Activated CD4-positive, alpha-beta T cell treated with anti-CD3 and anti-CD28 coated beads for 36 hours (primary cell): ENCODE results near the gene SPART. TPM values are rescaled to one million over a fixed set of nuclear protein-coding genes. Genes with fewer than 3 reads are reported as not detected.

Experiments
- ATAC-seq: fragments of 200-7000 bp; cut with Tn5 transposase; one replicate; pipeline ENCODE4 v1.10.0; 2021; ENCODE audit warnings: mild to moderate bottlenecking, moderate library complexity
- CTCF ChIA-PET: fragments of 350-600 bp; sonication (Branson Sonifier 250); formaldehyde crosslinking; loops from one replicate; lab custom pipeline; 2021; ENCODE audit warnings: antibody characterized with exemption; lab: Charles Lee
- POLR2A ChIA-PET: fragments of 350-600 bp; sonication (Branson Sonifier 250); formaldehyde crosslinking; loops from one replicate; lab custom pipeline; 2021; ENCODE audit warnings: antibody characterized with exemption, inconsistent platforms; lab: Charles Lee
- DNase-seq: peaks from one replicate; pipeline ENCODE4 v3.0.0-alpha.2; 2020
- H3K27ac Mint-ChIP-seq: one replicate; pipeline ENCODE4 v1.8.0; 2021; ENCODE audit warnings: mixed read lengths
- H3K27me3 Mint-ChIP-seq: one replicate; pipeline ENCODE4 v1.8.0; 2021; ENCODE audit warnings: mixed read lengths
- H3K36me3 Mint-ChIP-seq: one replicate; pipeline ENCODE4 v1.8.0; 2021; ENCODE audit warnings: low read depth, mixed read lengths
- H3K4me1 Mint-ChIP-seq: one replicate; pipeline ENCODE4 v1.8.0; 2021; ENCODE audit warnings: mixed read lengths
- H3K4me3 Mint-ChIP-seq: one replicate; pipeline ENCODE4 v1.8.0; 2021; ENCODE audit warnings: mild to moderate bottlenecking, moderate library complexity, mixed read lengths
- H3K9me3 Mint-ChIP-seq: one replicate; pipeline ENCODE4 v1.8.0; 2021; ENCODE audit warnings: low read depth, mixed read lengths
- intact Hi-C, 2 experiments: fragments of 100-400 bp; cut with DNase I in 1 of 2; cut with micrococcal nuclease in 1 of 2; formaldehyde crosslinking; loops; one replicate each; pipeline versions ENCODE4 v1.14.2 to v1.15.1; 2022 to 2024; cut with DNase I, micrococcal nuclease
- total RNA-seq, 2 experiments: library from RNA; stranded (reverse); gene quantifications; one replicate each; pipeline ENCODE4 v1.2.3, GENCODE V29; 2021

SPART gene, protein sequence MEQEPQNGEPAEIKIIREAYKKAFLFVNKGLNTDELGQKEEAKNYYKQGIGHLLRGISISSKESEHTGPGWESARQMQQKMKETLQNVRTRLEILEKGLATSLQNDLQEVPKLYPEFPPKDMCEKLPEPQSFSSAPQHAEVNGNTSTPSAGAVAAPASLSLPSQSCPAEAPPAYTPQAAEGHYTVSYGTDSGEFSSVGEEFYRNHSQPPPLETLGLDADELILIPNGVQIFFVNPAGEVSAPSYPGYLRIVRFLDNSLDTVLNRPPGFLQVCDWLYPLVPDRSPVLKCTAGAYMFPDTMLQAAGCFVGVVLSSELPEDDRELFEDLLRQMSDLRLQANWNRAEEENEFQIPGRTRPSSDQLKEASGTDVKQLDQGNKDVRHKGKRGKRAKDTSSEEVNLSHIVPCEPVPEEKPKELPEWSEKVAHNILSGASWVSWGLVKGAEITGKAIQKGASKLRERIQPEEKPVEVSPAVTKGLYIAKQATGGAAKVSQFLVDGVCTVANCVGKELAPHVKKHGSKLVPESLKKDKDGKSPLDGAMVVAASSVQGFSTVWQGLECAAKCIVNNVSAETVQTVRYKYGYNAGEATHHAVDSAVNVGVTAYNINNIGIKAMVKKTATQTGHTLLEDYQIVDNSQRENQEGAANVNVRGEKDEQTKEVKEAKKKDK
- total RNA-seq, result 10 to 100 TPM; 30.2 to 40.4 TPM

DNA sequence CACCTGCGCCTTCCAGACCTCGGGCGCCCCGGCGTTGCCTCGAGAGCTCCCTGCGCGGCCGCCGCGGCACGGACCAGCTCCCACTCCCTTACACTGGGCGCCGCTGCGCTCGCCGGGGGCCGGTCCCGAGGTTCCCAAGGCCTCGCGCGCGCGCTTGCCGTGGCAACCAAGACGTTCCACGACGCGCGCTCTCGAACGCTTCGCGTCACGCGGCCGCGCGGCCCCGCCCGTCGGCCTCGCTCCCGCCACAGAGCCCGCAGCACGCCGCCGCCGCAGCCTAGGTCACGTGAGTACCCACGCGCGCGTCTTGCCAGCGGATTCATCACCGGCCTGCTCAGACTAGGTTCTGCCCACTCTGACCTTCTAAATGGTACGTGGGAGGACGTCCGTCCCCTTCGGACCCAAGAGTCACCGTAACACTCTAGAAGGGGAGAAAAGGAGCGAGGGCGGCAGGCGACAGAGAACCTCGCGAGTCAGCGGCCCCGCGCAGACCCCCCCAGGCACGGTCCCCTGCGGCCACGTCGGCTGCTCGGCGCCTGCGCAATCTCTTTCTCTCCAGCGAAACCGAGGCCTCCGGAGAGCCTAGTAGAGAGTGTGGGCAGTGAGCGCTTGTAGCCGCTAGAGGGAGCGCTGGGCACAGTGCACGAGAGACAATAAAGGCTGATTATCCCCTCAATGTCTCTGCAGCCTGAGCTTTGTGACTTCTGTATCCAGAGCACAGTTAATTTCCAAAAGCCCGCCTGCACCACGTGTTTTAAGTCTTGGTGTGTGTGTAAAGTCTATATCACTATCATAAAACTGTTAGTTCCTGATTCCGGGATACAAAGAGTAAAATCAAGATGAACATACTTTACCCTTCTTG lies at the start of gene SPART:
Gene SPART (minus strand): TSS at position 173 of the 862 bp plus-strand sequence. CDS start 10,564 bp downstream, outside the sequence.
- CTCF ChIA-PET, result interaction anchor here (0.6 to 2.0 kb wide), 9 partner anchors 15 to 659 kb away, joined by 3 to 6 read pairs (median 3); partner anchors contain the start of gene EXOSC8
- no peaks in the 10 kb centered on the region for H3K9me3 Mint-ChIP-seq
- intact Hi-C loops, result loop anchor here (1.0 to 5.0 kb wide), 9 partner anchors 49 to 2001 kb away; partner anchors contain the start of genes CCDC169 (in 2 of the 2), ALG5 (in 1 of the 2), EXOSC8 (in 1 of the 2) and RFXAP (in 1 of the 2)

DNA sequence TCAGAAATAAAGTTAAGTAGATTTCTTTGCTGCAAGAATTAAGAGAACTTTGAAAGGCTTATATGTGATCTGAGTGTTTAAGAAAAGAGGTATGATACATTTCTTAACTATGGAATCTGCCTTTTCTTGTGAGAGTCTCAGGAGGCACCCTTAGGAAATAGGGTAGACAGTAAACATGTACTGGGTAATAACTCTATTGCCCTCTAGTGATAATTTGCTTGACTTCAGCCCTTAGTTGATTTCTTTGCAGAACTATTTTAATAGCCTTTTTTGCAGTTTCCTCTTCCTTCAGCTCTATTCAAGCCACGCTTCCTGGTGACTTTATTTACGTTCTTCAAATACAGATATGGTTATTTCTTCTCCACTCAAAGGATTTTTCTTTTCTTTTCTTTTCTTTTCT lies 49.1 kb upstream of the SPART start:
- ChIA-PET POLR2A (no interaction called here), CTCF (interaction anchor here (0.9 to 1.4 kb wide), 3 partner anchors 18 to 145 kb away, joined by 3 to 6 read pairs (median 4); no protein-coding TSS in a partner anchor)
- H3K4me3 Mint-ChIP-seq, result no peak overlapping the region
- DNase-seq, result no peak
- peaks cover 5% of the 10 kb centered on the region for H3K27me3 Mint-ChIP-seq
- peak; percentile 44 for ATAC-seq
- H3K36me3 Mint-ChIP-seq, result no peaks in the 10 kb centered on the region
- H3K27ac Mint-ChIP-seq, result no peak overlapping the region
- intact Hi-C loops, result loop anchor here (2.0 to 5.0 kb wide), 2 partner anchors 112 to 113 kb away; no protein-coding TSS in a partner anchor
- no peaks in the 10 kb centered on the region for H3K9me3 Mint-ChIP-seq
- H3K4me1 Mint-ChIP-seq, result no peaks in the 10 kb centered on the region

More for the DNA sequence above, at the start of gene SPART:
- H3K4me3 Mint-ChIP-seq, result peak within 1 kb of the TSS; percentile 85
- POLR2A ChIA-PET, result interaction anchor here (0.5 kb wide), 1 partner anchor 68 kb away, joined by 3 read pairs; no protein-coding TSS in a partner anchor
- H3K4me1 Mint-ChIP-seq, result peaks cover 29% of the 10 kb centered on the region
- H3K27ac Mint-ChIP-seq, result peak within 1 kb of the TSS; percentile 85
- peaks cover 2% of the 10 kb centered on the region for H3K27me3 Mint-ChIP-seq
- DNase-seq (peak; percentile 94), ATAC-seq (peak; percentile 96)
- H3K36me3 Mint-ChIP-seq, result peaks cover 1% of the 10 kb centered on the region

DNA sequence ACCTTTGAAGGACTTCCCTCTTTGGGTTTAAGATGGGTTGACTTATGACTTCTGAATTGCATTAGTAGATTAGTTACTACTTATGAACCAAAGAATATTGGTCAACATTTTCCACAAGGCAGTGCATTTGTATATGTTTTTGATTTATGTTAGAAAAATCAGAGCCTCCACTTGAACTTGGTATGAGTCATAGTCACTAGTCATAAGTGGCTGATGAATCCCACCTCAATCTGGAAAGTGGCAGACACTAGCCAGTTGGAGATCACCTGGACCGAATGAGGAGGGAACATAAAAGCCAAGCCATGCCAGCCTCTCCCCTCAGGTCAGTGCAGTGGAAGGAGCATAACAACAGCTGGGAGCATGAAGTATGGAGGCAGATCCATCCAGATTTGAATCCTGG lies 39.3 kb upstream of the SPART start:
- DNase-seq (no peak), ATAC-seq (no peak)
- H3K27ac Mint-ChIP-seq, result no peak overlapping the region
- ChIA-PET CTCF (no interaction called here), POLR2A (no interaction called here)
- intact Hi-C loops, result no loop called here
- no peaks in the 10 kb centered on the region for H3K36me3 Mint-ChIP-seq
- no peaks in the 10 kb centered on the region for H3K9me3 Mint-ChIP-seq
- H3K4me3 Mint-ChIP-seq, result no peak overlapping the region
- peaks cover 2% of the 10 kb centered on the region for H3K4me1 Mint-ChIP-seq
- H3K27me3 Mint-ChIP-seq, result peaks cover 11% of the 10 kb centered on the region

DNA sequence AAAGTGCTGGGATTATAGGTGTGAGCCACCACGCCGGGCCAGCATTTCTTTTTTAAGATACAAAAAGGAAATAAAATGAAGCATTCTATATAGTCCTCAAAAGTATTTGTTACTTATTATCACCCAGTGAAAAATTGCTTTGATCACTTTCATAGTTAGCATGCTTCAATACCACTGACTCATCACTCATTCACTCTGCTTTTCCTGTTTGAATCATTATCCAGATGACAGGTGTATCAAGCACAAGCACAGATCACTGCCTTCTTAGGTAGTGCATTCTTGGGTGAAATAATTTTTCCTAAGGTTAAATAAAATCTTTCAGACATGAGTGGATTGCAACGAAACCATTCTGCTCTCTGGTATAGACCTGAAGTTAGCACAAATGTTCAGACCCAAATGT lies 35.8 kb upstream of the SPART start:
- Mint-ChIP-seq H3K36me3 (no peaks in the 10 kb centered on the region), H3K27ac (no peak overlapping the region), H3K27me3 (peaks cover 5% of the 10 kb centered on the region), H3K4me3 (no peak overlapping the region), H3K9me3 (no peaks in the 10 kb centered on the region), H3K4me1 (peaks cover 2% of the 10 kb centered on the region)
- intact Hi-C loops, result no loop called here
- ATAC-seq (peak; percentile 92), DNase-seq (no peak)
- ChIA-PET CTCF (no interaction called here), POLR2A (no interaction called here)

DNA sequence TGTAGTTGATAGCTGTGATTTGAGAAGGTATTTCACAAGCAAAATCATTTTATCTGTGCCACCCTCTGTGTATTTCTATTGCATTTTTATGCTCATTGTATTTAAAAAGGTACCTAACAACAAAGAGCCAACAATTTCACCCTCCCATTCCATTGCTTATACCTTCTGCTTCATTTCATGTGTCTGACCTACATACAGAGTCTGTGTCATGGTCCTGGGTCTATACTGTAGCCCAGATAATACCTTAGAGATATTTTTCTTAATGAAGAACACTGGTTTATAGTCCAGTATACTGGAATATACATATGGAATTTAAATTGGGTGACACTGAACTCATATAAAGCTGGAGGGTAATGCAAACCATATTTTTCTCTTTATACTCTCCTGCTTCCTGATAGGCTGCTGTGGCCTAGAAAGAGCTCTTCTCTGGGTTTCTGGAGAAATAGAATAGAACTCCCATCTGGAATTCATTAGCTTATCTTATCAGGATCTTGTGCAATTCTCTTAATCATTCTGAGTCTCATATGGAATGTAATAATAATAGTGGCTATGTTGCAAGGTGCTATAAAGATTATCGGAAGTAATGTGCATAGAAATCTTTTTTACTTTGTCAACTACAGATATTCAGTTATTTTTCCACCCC lies 31.8 kb upstream of the SPART start:
- no peak overlapping the region for H3K27ac Mint-ChIP-seq
- ChIA-PET POLR2A (no interaction called here), CTCF (interaction anchor here (1.5 kb wide), 1 partner anchor 18 kb away, joined by 3 read pairs; no protein-coding TSS in a partner anchor)
- DNase-seq (no peak), ATAC-seq (no peak)
- peaks cover 2% of the 10 kb centered on the region for H3K4me1 Mint-ChIP-seq
- no peaks in the 10 kb centered on the region for H3K36me3 Mint-ChIP-seq
- H3K4me3 Mint-ChIP-seq, result no peak overlapping the region
- intact Hi-C loops, result no loop called here
- peaks cover 1% of the 10 kb centered on the region for H3K9me3 Mint-ChIP-seq
- peaks cover 2% of the 10 kb centered on the region for H3K27me3 Mint-ChIP-seq

DNA sequence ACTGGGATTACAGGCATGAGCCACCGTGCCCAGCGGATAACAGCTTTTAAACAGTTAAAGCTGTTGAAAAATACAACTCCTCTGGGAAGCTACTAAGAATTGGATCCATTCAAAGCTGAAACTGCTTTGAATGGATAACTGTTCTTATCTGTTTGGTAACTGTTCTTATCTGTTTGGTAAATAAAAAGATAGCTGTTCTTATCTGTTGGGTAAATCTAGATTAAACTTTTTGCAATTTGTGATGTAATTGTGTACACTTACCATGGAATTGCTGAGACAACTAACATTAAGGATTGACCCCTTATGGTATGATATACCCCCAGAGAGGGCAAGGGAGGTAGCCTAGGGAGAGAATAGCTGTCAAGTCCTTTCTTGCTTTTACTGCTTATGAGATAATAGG lies 27.9 kb upstream of the SPART start:
- CTCF ChIA-PET, result interaction anchor here (0.8 to 1.3 kb wide), 3 partner anchors 20 to 28 kb away, joined by 3 read pairs; partner anchors contain the start of gene SPART
- intact Hi-C loops, result no loop called here

DNA sequence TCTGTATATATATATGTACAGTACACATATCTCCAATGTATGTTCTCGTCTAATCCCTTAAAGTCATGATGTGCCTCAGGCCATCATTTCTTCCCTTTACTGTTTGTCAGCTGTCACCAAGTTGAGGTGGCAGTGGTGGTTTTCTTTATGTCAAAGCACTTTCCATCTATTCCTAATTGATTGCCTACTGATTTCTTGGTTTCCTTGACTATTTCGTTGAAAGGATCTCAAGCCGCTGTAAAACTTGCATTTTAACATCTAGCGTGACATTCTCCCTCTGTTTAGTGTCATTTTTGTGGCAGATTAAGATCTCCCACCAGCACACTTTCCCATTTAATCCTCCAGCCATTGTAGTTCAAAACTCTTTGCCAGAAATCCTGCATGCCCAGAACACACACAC lies 25.0 kb upstream of the SPART start:
- intact Hi-C loops, result no loop called here
- H3K27ac Mint-ChIP-seq, result no peak overlapping the region
- no peaks in the 10 kb centered on the region for H3K4me1 Mint-ChIP-seq
- CTCF ChIA-PET, result no interaction called here
- H3K27me3 Mint-ChIP-seq, result peaks cover 2% of the 10 kb centered on the region
- no peaks in the 10 kb centered on the region for H3K36me3 Mint-ChIP-seq
- peaks cover 1% of the 10 kb centered on the region for H3K9me3 Mint-ChIP-seq
- DNase-seq (no peak), ATAC-seq (no peak)
- POLR2A ChIA-PET, result no interaction called here
- H3K4me3 Mint-ChIP-seq, result no peak overlapping the region

More for the DNA sequence above, 27.9 kb upstream of the SPART start:
- peaks cover 2% of the 10 kb centered on the region for H3K27me3 Mint-ChIP-seq
- POLR2A ChIA-PET, result no interaction called here
- DNase-seq (no peak), ATAC-seq (no peak)
- H3K4me3 Mint-ChIP-seq, result no peak overlapping the region
- H3K4me1 Mint-ChIP-seq, result no peaks in the 10 kb centered on the region
- no peak overlapping the region for H3K27ac Mint-ChIP-seq
- peaks cover 1% of the 10 kb centered on the region for H3K9me3 Mint-ChIP-seq
- no peaks in the 10 kb centered on the region for H3K36me3 Mint-ChIP-seq

DNA sequence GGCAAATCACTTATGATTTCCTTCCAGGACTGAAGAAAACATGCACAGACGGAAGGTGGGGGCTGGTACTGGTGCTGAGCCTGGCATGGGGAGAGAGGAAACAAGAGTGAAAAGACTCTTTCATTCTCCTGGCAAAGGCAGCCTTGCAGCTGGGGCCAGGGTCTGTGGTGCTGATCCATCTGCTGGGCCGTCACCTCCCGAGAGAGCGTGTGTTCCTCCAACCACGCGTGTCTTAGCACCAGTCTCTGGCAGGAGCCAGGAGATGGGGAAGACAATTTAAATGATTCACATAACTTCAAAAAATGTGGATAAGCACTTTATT lies 23.9 kb upstream of the SPART start:
- no peak for DNase-seq
- Mint-ChIP-seq H3K36me3 (no peaks in the 10 kb centered on the region), H3K4me1 (no peaks in the 10 kb centered on the region), H3K27me3 (peaks cover 2% of the 10 kb centered on the region), H3K27ac (no peak overlapping the region), H3K4me3 (no peak overlapping the region), H3K9me3 (peaks cover 1% of the 10 kb centered on the region)
- intact Hi-C loops, result no loop called here
- no peak for ATAC-seq
- CTCF ChIA-PET, result no interaction called here
- POLR2A ChIA-PET, result no interaction called here

DNA sequence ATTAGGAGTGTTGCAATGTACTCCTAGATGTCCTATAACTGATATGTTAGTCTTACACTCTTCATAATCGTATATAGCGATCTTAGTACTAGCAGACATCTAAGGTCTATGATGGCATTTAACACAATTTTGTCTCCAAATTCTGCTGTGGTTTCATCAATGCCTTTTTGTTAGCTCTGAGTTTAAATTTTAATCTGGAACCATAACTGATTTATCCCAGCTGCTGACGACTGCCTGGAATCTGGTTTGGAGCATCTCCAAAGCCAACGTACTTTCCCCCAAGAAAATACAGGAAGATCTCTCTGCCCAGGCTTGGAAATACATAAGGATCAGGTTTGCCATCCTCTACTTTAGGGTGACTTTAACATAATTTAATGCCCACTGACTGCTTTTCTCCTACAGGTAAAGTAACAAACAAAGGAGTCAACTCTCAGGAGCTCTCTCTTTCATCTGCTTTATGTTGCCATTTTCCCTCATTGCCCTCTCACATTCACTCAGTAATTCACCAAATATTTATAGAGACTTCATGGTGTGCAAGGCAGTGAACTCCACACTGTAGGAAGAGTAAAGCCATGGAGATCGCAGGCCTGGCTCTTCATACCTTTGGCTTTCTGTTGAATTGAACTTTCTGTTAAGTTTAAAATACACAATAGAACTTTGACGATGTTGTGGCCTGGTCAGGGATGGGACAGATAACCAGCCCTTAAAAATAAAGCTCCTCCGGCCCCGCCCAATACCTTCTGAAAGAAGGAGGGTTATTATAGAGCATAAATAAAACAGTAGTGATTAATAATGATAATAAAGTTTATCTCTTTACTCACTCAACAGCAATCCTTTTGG lies 23.3 kb upstream of the SPART start:
- H3K4me3 Mint-ChIP-seq, result no peak overlapping the region
- H3K27ac Mint-ChIP-seq, result no peak overlapping the region
- no peaks in the 10 kb centered on the region for H3K4me1 Mint-ChIP-seq
- H3K9me3 Mint-ChIP-seq, result peaks cover 1% of the 10 kb centered on the region
- CTCF ChIA-PET, result interaction anchor here (0.6 kb wide), 2 partner anchors 81 to 446 kb away, joined by 3 to 4 read pairs; no protein-coding TSS in a partner anchor
- DNase-seq (no peak), ATAC-seq (no peak)
- intact Hi-C loops, result no loop called here
- POLR2A ChIA-PET, result no interaction called here
- no peaks in the 10 kb centered on the region for H3K27me3 Mint-ChIP-seq
- no peaks in the 10 kb centered on the region for H3K36me3 Mint-ChIP-seq

DNA sequence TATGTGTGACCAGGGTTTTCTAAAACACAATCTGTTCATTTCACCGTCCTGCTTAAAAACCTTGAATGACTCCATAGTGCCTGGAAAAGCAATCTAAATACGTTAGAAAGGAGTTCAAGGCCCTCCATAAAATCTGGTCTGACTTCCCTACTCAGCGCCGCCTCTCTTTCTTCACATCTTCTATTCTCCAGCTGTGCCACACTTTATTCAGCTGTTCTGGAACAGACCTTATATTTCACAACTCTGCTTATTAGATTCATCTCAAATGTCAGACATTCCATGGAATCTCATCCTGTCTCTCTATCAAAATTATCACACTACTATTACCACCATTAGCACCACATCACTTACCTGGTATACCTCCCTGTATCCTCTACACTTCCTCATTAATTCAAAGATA lies 19.8 kb upstream of the SPART start:
- Mint-ChIP-seq H3K27me3 (peaks cover 3% of the 10 kb centered on the region), H3K4me3 (no peak overlapping the region), H3K27ac (no peak overlapping the region), H3K4me1 (no peaks in the 10 kb centered on the region), H3K9me3 (no peaks in the 10 kb centered on the region), H3K36me3 (no peaks in the 10 kb centered on the region)
- intact Hi-C loops, result no loop called here
- DNase-seq (no peak), ATAC-seq (no peak)
- POLR2A ChIA-PET, result no interaction called here
- CTCF ChIA-PET, result no interaction called here
